ENCODE measurements around the gene GRB2.
"Not testable (repeated sequence)": the region's sequence is repeated elsewhere in the genome, so short reads cannot be mapped to it uniquely, and the experiment has no call there.

The GRB2 gene

DNA sequence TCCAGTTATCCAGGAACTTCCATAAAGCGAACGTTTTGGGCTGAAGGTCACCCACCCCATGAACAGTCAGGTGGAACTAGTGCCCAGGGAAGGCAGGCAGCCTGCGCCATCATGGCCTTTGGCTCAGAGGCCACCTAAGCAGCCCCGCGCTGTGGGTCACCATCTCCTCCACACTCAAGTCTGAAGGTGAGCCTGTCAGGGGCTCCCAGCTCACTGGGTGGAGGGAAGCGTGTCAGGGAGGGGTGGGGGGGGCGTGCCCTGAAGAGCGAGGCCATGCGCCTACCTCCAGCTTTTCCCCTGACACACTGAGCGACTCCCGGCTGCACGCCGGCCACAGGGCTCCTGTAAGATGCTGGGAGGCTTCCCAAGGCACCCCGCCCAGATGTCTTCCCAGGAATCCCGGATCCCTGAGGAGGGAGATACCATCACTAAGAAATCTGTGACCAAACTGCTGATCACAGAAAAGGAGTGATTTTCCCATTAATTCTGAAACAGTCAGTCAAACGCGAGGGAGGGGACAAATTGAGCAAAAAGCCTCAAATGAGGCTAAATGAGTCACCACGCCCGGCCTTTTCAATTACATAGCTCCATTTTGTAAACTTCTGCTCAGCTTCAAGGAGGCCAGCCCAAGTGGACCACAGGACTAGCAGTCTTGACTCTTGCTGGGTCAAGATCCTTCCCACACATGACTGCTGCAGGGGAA lies 89.8 kb downstream of the GRB2 start:
- peak; percentile 76 for DNase-seq

DNA sequence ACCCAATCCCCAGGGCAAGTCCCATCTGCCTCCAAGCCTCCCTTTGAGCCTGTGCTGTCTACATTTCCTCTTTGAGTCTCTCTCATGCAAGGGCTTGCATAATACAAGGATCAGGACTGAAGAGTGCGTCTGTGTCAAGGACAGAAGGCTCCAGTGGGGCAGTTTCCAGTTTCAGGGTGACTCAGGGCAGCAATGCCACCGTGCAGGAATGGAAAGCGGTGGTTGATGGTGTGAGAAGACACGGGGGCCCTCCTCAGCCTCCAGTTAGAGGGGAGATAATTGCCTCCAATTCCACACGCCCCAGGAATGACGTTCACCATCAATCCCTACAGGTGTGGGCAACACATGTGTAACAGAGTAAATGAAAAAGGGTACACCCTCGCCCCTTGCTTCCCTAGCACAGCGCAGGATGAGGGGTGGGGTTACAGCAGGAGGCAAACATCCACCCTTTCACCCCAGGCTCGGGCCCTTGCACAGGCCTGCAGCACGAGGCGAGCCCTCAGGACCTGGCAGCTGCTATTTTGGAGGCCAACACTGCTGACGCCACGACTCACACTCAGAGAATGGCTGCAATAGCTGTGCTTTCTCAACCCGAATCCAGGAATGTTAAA lies 91.4 kb downstream of the GRB2 start:
- peak; percentile 98 for DNase-seq

DNA sequence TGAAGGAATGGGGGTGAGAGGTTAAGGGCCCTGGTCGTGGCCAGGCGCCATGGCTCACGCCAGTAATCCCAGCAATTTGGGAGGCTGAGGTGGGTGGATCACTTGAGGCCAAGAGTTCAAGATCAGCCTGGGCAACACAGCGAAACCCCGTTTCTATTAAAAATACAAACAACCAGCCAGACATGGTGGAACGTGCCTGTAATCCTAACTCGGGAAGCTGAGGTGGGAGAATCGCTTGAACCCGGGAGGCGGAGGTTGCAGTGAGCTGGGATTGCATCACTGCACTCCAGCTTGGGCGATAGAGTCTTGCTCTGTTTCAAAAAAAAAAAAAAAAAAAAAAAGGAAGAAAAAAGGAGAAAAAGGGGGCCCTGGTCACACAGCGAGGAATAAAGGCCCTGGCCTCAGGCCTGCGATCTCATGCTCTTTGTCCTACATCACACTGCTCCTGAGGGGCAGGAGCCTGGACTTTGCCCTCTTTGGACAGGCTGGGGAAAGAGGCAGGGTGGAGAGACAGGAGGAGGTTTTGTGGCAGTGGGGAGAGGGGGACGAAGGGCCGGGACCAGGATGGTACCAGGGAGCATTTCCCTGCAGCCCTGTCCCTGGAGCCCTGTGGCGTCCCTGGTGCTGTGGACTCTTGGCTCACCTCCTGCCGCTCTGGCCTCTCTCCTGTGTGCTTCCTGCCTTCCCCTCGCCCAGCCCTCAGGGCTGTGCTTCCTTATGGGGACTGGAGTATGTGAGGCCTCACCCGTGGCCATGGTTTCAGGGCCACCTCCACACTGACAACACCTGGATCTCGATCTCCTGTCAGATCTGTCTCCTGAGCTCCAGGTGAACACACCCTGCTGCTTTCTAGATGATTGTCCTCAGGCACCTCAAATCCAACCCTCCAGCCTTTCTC lies 96.5 kb downstream of the GRB2 start:
- peak; percentile 59 for DNase-seq

GRCh38 chr17:75307957-75308731 lies 97.3 kb downstream of the GRB2 start:
- no peak for DNase-seq

DNA sequence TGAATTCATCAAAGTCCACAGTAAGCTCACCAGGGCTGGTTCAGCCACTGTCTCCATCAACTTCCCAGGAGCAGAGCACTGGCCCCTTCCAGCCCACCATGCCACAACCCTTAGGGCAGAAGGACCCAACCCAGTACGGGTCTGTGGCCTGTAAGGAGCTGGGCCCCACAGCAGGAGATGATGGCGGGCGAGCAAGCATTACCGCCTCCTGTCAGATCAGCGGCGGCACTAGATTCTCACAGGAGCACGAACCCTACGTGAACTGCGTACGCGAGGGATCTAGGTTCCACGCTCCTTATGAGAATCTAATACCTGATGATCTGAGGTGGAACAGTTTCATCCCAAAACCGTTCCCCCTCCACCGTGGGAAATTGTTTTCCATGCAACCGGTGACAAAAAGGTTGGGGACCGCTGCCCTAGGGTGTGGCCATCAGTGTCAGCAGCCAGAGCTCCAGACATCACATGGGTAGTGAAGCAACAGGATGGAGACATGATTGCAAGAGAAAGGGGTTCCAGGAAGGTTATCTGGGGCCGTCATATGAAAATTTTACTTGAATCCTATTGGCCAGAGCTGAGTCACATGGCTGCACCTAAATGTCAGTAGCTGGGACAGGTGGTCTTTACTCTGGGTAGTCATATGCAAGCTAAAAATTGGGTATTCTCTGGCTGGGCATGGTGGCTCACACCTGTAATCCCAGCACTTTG lies 103.8 kb downstream of the GRB2 start:
- DNase-seq: peak; percentile 17

DNA sequence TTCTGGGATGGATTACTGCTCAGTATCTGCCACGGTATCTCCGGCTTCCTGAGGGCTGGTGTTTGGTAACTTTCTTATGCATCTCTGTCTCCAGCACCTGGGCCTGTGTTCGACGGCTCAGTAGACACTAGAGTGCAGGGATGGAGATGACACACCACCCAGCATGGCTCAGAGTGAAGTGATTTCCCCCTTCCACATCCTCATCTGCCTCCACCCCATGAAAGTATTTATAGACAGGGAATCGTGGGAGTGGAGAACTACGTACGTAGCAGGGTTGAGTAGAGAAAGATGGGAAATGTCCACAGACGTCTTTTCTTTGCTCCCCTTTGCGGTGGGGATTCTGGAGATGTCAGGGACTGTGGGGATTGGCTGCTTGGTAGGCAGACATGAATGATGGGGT lies 104.4 kb downstream of the GRB2 start:
- no peak for DNase-seq

GRCh38 chr17:75300280-75300679 lies 105.2 kb downstream of the GRB2 start:
- no peak for DNase-seq

GRCh38 chr17:75295201-75296158 lies 110.0 kb downstream of the GRB2 start:
- peak; percentile 96 for DNase-seq

DNA sequence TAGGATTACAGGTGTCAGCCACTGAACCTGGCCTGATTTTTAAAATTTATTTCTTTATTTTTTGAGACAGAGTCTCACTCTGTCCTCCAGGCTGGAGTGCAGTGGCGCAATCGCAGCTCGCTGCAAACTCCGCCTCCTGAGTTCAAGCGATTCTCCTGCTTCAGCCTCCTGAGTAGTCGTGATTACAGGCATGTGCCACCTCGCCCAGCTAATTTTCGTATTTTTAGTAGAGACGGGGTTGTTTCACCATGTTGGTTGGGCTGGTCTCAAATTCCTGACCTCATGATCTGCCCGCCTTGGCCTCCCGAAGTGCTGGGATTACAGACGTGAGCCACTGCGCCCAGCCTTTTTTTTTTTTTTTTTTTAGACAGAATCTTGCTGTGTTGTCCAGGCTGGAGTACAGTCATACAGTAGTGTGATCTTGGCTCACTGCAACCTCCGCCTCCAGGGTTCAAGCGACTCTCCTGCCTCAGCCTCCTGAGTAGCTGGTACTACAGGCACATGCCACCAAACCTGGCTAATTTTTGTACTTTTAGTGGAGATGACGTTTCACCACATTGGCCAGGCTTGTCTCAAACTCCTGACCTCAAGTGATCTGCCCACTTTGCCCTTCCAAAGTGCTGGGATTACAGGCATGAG lies 112.5 kb downstream of the GRB2 start:
- DNase-seq: peak; percentile 53

- peak; percentile 86 for DNase-seq
Observed at GRCh38 chr17:75289832-75290337, 115.6 kb downstream of the GRB2 start.

GRCh38 chr17:75289115-75289831 lies 116.2 kb downstream of the GRB2 start, which contains the start of gene SLC25A19:
SLC25A19 (minus strand) TSS chr17:75289433; CDS start chr17:75286764, 2,669 bp downstream.
- DNase-seq: peak; percentile 99

- peak; percentile 36 for DNase-seq
Observed at GRCh38 chr17:75288770-75289114, 116.7 kb downstream of the GRB2 start.

DNA sequence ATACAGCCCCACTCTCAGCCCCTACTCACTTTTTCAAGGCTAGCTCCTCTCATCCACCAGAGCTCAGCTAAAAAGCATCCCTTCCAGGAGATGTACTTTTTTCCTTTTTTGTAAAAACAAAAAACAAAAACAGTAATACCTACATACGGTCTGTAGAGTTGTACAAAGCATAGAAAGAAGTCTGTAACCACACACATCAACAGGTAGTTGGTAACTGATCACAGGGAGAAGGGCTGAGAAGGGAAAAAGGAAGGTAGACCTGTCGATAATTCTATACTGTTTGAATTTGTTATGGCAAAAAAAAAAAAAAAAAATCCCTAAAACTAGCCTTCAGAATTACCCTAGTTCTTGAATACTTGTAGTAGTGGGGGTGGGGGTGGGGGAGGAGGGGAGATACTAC lies 117.1 kb downstream of the GRB2 start:
- no peak for DNase-seq

GRCh38 chr17:75287221-75287620 lies 118.3 kb downstream of the GRB2 start:
- no peak for DNase-seq

GRCh38 chr17:75285123-75285522 lies 120.4 kb downstream of the GRB2 start:
- no peak for DNase-seq

GRCh38 chr17:75280189-75280588 lies 125.3 kb downstream of the GRB2 start:
- not testable (repeated sequence) for DNase-seq

DNA sequence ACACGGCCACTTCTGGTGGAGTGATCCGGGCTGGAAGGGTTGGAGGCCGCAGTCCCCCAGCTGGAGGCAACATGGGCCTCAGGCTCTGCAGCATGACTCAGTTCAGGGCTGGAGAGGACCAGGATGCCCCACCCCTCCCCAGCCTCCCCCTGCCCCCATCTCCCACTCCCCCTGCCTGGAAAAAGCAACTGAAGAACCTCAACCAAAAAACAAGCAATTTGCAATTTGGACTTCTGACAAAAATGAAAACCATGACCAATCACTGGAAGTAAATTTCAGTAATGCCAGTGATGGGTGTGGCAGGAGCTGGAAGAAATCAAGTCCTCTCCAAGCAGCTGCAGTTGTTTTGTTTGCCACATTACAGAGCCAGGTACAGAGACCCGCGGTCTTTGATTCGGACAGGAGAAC lies 127.8 kb downstream of the GRB2 start:
- DNase-seq: no peak

DNA sequence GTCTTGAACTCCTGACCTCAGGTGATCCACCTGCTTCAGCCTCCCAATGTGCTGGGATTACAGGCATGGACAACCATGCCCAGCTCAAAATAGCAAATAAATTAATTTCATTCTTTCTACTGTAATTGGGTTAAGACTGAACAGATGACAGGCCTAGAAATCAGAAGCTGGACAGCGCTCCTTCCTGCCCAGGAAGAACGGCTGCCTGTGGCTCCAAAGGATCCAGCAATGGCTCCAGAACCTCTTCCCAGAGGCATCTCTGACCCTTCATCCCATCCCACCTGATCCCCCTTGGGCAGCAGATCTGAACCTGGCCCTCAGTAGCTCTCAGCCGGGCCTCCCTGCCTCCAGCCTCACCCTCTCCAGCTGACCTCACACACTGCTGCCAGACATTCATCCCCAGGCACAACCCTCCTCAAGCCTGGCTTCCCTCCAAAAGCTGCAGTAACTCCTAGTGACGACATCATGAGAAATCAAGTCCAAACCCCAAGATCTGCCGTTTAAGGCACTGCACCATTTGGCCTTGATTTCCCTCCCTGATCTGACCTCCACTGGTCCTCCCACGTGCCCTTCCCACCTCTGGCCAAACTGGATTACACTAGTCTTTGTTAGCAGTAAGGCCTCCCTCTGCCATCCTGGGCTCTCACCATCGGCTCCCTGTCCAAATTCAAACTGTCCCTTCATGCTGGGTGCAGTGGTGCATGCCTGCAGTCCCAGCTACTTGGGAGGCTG lies 131.3 kb downstream of the GRB2 start:
- DNase-seq: peak; percentile 20

DNA sequence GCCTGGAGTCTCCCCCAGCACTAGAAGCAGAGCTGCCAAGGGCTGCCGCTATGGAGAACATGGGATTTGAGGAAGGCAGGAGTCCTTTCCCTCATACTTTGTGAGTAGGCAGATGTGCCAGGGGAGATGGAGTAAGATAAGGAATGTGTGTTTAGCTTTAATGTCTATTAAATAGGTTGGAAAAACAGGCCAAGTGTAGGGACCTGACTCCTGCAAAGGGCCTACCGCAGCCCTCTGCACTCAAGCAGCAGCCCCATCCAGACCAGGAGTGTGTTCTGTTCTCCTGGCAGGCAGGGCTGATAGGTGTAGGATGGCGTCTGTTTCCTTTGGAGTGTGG lies 132.7 kb downstream of the GRB2 start:
- DNase-seq: no peak
